IMR-90 (cell line): Measurements from ENCODE around the gene BPI. TPM values are rescaled to one million over a fixed set of nuclear protein-coding genes. Genes with fewer than 3 reads are reported as not detected.

Source experiments
- ATAC-seq: fragments of 200-7000 bp; cut with Tn5 transposase; 2 replicates; pipeline ENCODE4 v1.9.1; 2020; ENCODE audit warnings: low read depth, mild to moderate bottlenecking, moderate library complexity
- BruUV-seq: library from RNA; stranded (reverse); fragments of 400-500 nt; replicated peaks from 2 replicates; lab custom pipeline; 2021; lab: Mats Ljungman, UMichigan
- CTCF ChIA-PET: fragments of 300-600 bp; formaldehyde crosslinking; extraction: SDS; loops from one replicate; lab custom pipeline; 2021; ENCODE audit warnings: antibody characterized with exemption; lab: Yijun Ruan, JAX
- POLR2A ChIA-PET: fragments of 300-600 bp; sonication (Branson Sonifier 250); formaldehyde crosslinking; loops from one replicate; lab custom pipeline; 2022; ENCODE audit warnings: antibody characterized with exemption; ENCODE audit not compliant: unreplicated experiment; lab: Charles Lee
- DNase-seq: peaks from one replicate; pipeline ENCODE4 v3.0.0; 2013
- H2AFZ ChIP-seq: replicated peaks from 2 replicates; pipeline ENCODE3; 2013; ENCODE audit warnings: low read length, mild to moderate bottlenecking; ENCODE audit not compliant: poor library complexity
- H2AK5ac ChIP-seq: 2 replicates; pipeline ENCODE4 v1.6.1; 2013; ENCODE audit warnings: low read depth, low read length, inconsistent platforms
- H2AK9ac ChIP-seq: replicated peaks from 2 replicates; pipeline ENCODE3; 2013; ENCODE audit warnings: mild to moderate bottlenecking, low read depth, low read length, moderate library complexity; ENCODE audit not compliant: poor library complexity
- H2BK120ac ChIP-seq: 2 replicates; pipeline ENCODE4 v1.6.1; 2013; ENCODE audit warnings: low read depth, low read length, inconsistent platforms
- H2BK15ac ChIP-seq: 3 replicates; pipeline ENCODE4 v1.6.1; 2013; ENCODE audit warnings: low read depth, low read length, inconsistent platforms
- H2BK20ac ChIP-seq: 2 replicates; pipeline ENCODE4 v1.6.1; 2013; ENCODE audit warnings: low read depth, mild to moderate bottlenecking, inconsistent platforms, low read length, moderate library complexity
- H2BK5ac ChIP-seq: 2 replicates; pipeline ENCODE4 v1.6.1; 2013; ENCODE audit warnings: mild to moderate bottlenecking, low read depth, low read length, inconsistent platforms; ENCODE audit not compliant: poor library complexity, severe bottlenecking
- H3K14ac ChIP-seq: replicated peaks from 2 replicates; pipeline ENCODE4 v1.6.1; 2013; ENCODE audit warnings: low read depth, low read length, inconsistent platforms
- H3K18ac ChIP-seq: 2 replicates; pipeline ENCODE4 v1.6.1; 2013; ENCODE audit warnings: low read depth, low read length, control low read depth
- H3K23ac ChIP-seq: 2 replicates; pipeline ENCODE4 v1.6.1; 2013; ENCODE audit warnings: low read depth, low read length, inconsistent platforms
- H3K27ac ChIP-seq: 2 replicates; pipeline ENCODE4 v1.5.1; 2013; ENCODE audit warnings: mild to moderate bottlenecking, control low read depth, low read length; ENCODE audit not compliant: insufficient read depth
- H3K27me3 ChIP-seq: 2 replicates; pipeline ENCODE4 v1.6.1; 2013; ENCODE audit warnings: low read length; ENCODE audit not compliant: control insufficient read depth, insufficient read depth
- H3K36me3 ChIP-seq: 2 replicates; pipeline ENCODE4 v1.6.1; 2013; ENCODE audit warnings: low read length, mixed read lengths; ENCODE audit not compliant: control insufficient read depth, insufficient read depth
- H3K4ac ChIP-seq: 2 replicates; pipeline ENCODE4 v1.6.1; 2013; ENCODE audit warnings: low read depth, low read length, inconsistent platforms
- H3K4me1 ChIP-seq: 2 replicates; pipeline ENCODE4 v1.6.1; 2013; ENCODE audit warnings: low read length, mixed read lengths; ENCODE audit not compliant: control insufficient read depth, insufficient read depth
- H3K4me2 ChIP-seq: 2 replicates; pipeline ENCODE4 v1.6.1; 2013; ENCODE audit warnings: low read depth, mild to moderate bottlenecking, control low read depth, low read length, moderate library complexity
- H3K4me3 ChIP-seq: 2 replicates; pipeline ENCODE4 v1.5.1; 2013; ENCODE audit warnings: low read depth, mild to moderate bottlenecking, control low read depth, low read length, moderate library complexity; ENCODE audit not compliant: insufficient read depth
- H3K56ac ChIP-seq: 2 replicates; pipeline ENCODE4 v1.6.1; 2013; ENCODE audit warnings: low read length, inconsistent platforms; ENCODE audit not compliant: insufficient read depth; ENCODE audit errors: extremely low read depth
- H3K79me1 ChIP-seq, 2 experiments: 2 replicates each; pipeline ENCODE4 v1.6.1; 2013; ENCODE audit warnings: low read length in 2 of 2, inconsistent platforms in 1 of 2, low read depth in 1 of 2
- H3K9ac ChIP-seq: 2 replicates; pipeline ENCODE4 v1.6.1; 2013; ENCODE audit warnings: low read depth, low read length, control low read depth
- H3K9me1 ChIP-seq: 2 replicates; pipeline ENCODE4 v1.6.1; 2013; ENCODE audit warnings: low read length, inconsistent platforms; ENCODE audit not compliant: insufficient read depth
- H3K9me3 ChIP-seq: 2 replicates; pipeline ENCODE4 v1.6.1; 2013; ENCODE audit warnings: low read length; ENCODE audit not compliant: control insufficient read depth, insufficient read depth
- H4K20me1 ChIP-seq: 2 replicates; pipeline ENCODE4 v1.6.1; 2013; ENCODE audit warnings: low read length, inconsistent platforms; ENCODE audit not compliant: insufficient read depth
- H4K5ac ChIP-seq: 2 replicates; pipeline ENCODE4 v1.6.1; 2013; ENCODE audit warnings: mild to moderate bottlenecking, low read depth, low read length, control low read depth
- H4K8ac ChIP-seq, 2 experiments: 2 replicates each; pipeline ENCODE4 v1.6.1; 2013; ENCODE audit warnings: low read depth in 2 of 2, low read length in 2 of 2, control low read depth in 1 of 2, inconsistent platforms in 1 of 2
- H4K91ac ChIP-seq: 2 replicates; pipeline ENCODE4 v1.6.1; 2013; ENCODE audit warnings: low read depth, low read length, inconsistent platforms; ENCODE audit not compliant: insufficient read depth
- CEBPB ChIP-seq: IDR thresholded peaks from 2 replicates; pipeline ENCODE4 v1.6.1; 2012; ENCODE audit warnings: low read depth, low read length, improper control_type of control experiment
- CHD1 ChIP-seq: IDR thresholded peaks from 2 replicates; pipeline ENCODE4 v1.6.1; 2012; ENCODE audit warnings: low read depth, low read length, improper control_type of control experiment
- CTCF ChIP-seq: conservative IDR thresholded peaks from 2 replicates; pipeline ENCODE4 v1.5.1; 2012; ENCODE audit warnings: mild to moderate bottlenecking, low read depth, low read length, improper control_type of control experiment
- ELK1 ChIP-seq: fragments of 150-350 bp; IDR thresholded peaks from 2 replicates; pipeline ENCODE4 v1.6.1; 2016; ENCODE audit warnings: low read depth, mild to moderate bottlenecking, low read length, moderate library complexity, borderline replicate concordance
- FOS ChIP-seq: fragments of 150-350 bp; IDR thresholded peaks from 2 replicates; pipeline ENCODE4 v1.6.1; 2016; ENCODE audit warnings: low read depth, low read length
- MAZ ChIP-seq: IDR thresholded peaks from 2 replicates; pipeline ENCODE4 v1.6.1; 2012; ENCODE audit warnings: low read depth, mild to moderate bottlenecking, low read length, improper control_type of control experiment, moderate library complexity, borderline replicate concordance
- MXI1 ChIP-seq: IDR thresholded peaks from 2 replicates; pipeline ENCODE4 v1.6.1; 2012; ENCODE audit warnings: low read depth, mild to moderate bottlenecking, low read length, moderate library complexity, borderline replicate concordance
- NFE2L2 ChIP-seq: fragments of 150-350 bp; IDR thresholded peaks from 2 replicates; pipeline ENCODE4 v1.6.1; 2016; ENCODE audit warnings: low read depth, mild to moderate bottlenecking, low read length
- POLR2A ChIP-seq: IDR thresholded peaks from 2 replicates; pipeline ENCODE4 v1.6.1; 2012; ENCODE audit warnings: mild to moderate bottlenecking, low read depth, low read length
- RAD21 ChIP-seq: IDR thresholded peaks from 2 replicates; pipeline ENCODE4 v1.6.1; 2012; ENCODE audit warnings: low read length, improper control_type of control experiment
- RCOR1 ChIP-seq: IDR thresholded peaks from 2 replicates; pipeline ENCODE4 v1.6.1; 2012; ENCODE audit warnings: mild to moderate bottlenecking, low read length, improper control_type of control experiment; ENCODE audit not compliant: insufficient replicate concordance
- RFX5 ChIP-seq: IDR thresholded peaks from 2 replicates; pipeline ENCODE4 v1.8.0; 2012; ENCODE audit warnings: low read depth, mild to moderate bottlenecking, low read length, moderate library complexity
- SMC3 ChIP-seq: fragments of 150-350 bp; IDR thresholded peaks from 2 replicates; pipeline ENCODE4 v1.6.1; 2016; ENCODE audit warnings: low read depth, mild to moderate bottlenecking, antibody characterized with exemption, low read length, moderate library complexity
- WGBS, 2 experiments: methylation state at CpG; one replicate each; pipeline versions ENCODE4 v1.1.5 to v1.1.7; 2013; ENCODE audit warnings: missing lambda C conversion rate in 2 of 2; ENCODE audit not compliant: insufficient read length in 1 of 2; ENCODE audit errors: extremely low coverage in 2 of 2; 5-methylcytosine and 5-hydroxymethylcytosine counted together
- dilution Hi-C: fragments of 300-500 bp; cut with HindIII; formaldehyde crosslinking; loops from one replicate; pipeline ENCODE4 v1.14.3; 2018; ENCODE audit warnings: low sequenced_read_pairs; ENCODE audit not compliant: unreplicated experiment
- in situ Hi-C: fragments of 300-500 bp; cut with MboI; formaldehyde crosslinking; loops from 3 replicates; pipeline ENCODE4 v1.14.3; 2019; ENCODE audit warnings: low sequenced_read_pairs, inconsistent platforms, mixed read lengths
- intact Hi-C: fragments of 100-400 bp; cut with micrococcal nuclease; formaldehyde crosslinking; loops from 2 replicates; pipeline ENCODE4 v1.10.0; 2022
- polyA plus RNA-seq, 3 experiments: library from polyadenylated mRNA; depleted of rRNA; stranded (reverse); fragments of >200 nt; gene quantifications; 2 replicates each; pipeline ENCODE4 v1.2.3, GENCODE V29; 2012; ENCODE audit warnings: low replicate concordance in 1 of 3
- total RNA-seq: library from RNA; depleted of rRNA; stranded (reverse); fragments of >200 nt; gene quantifications from 2 replicates; pipeline ENCODE4 v1.2.3, GENCODE V29; 2012

The BPI gene
- total and polyA plus RNA-seq, 2 of the 4 experiments (the other 2 are of a cell fraction) = 0.05 TPM; not detected in 1

GRCh38 chr20:38340693-38341092, 36.7 kb downstream of the BPI start:
- Histone ChIP-seq H3K9me1 (peaks cover 5% of the 10 kb centered on the region; the same call in 1 of the 2 replicates), H3K27ac (no peak overlapping the region), H2AK9ac (no peak overlapping the region), H2BK20ac (no peak overlapping the region), H3K27me3 (peaks cover 19% of the 10 kb centered on the region), H2BK15ac (no peak overlapping the region), H3K18ac (no peak overlapping the region), H3K4me1 (peaks cover 2% of the 10 kb centered on the region; the same call in 1 of the 2 replicates), H2AFZ (no peak overlapping the region), H3K9me3 (peaks cover 6% of the 10 kb centered on the region), H4K91ac (no peak overlapping the region), H3K4me3 (no peak overlapping the region), H4K8ac (no peak overlapping the region), H3K36me3 (no peaks in the 10 kb centered on the region), H3K9ac (no peak overlapping the region), H3K56ac (no peak overlapping the region), H3K14ac (no peak overlapping the region), H4K20me1 (no peaks in the 10 kb centered on the region), H2AK5ac (no peak overlapping the region), H4K5ac (no peak overlapping the region), H3K23ac (no peak overlapping the region), H3K4me2 (no peak overlapping the region), H2BK120ac (no peak overlapping the region), H3K79me1 (no peaks in the 10 kb centered on the region), H2BK5ac (no peak overlapping the region), H3K4ac (no peak overlapping the region)
- dilution Hi-C loops = no loop called here
- WGBS, 2 experiments = 56% methylated on average over 2 of the region's 6 CpGs; no CpG with 5 or more reads in 1 of the 2 experiments
- POLR2A ChIA-PET = no interaction called here
- CTCF ChIA-PET = no interaction called here
- DNase-seq (no peak), ATAC-seq (no peak)
- intact Hi-C loops = no loop called here
- BruUV-seq = no TSS peak
- TF ChIP-seq MXI1 = no peak
- no peak for TF ChIP-seq CHD1
- TF ChIP-seq RFX5 = no peak
- TF ChIP-seq RCOR1 = no peak
- TF ChIP-seq CEBPB = no peak
- no peak for TF ChIP-seq SMC3
- TF ChIP-seq CTCF = no peak
- no peak for TF ChIP-seq NFE2L2
- TF ChIP-seq POLR2A = no peak
- no peak for TF ChIP-seq MAZ
- no peak for TF ChIP-seq FOS
- no peak for TF ChIP-seq ELK1
- TF ChIP-seq RAD21 = no peak
- in situ Hi-C loops = no loop called here
